Fibroblast of the conjunctiva (primary cell): ENCODE data around the gene SHC2.

Experiments used
- DNase-seq: peaks from one replicate; pipeline ENCODE4 v3.0.0-alpha.2; 2010; ENCODE audit warnings: low read depth

Gene SHC2

GRCh38 chr19:460877-461720, at the start of gene SHC2:
Gene SHC2, minus strand, starts transcription at chr19:461033. Its CDS starts 37 bp downstream, at chr19:460996.
- DNase-seq, result no peak

GRCh38 chr19:508204-509150, 47.6 kb upstream of the SHC2 start:
- no peak for DNase-seq

GRCh38 chr19:507286-508203, 46.7 kb upstream of the SHC2 start, which contains the start of gene TPGS1:
Gene TPGS1, plus strand, starts transcription at chr19:507497. Its CDS starts 10 bp downstream, at chr19:507507.
- DNase-seq, result no peak

- DNase-seq, result peak; percentile 100
Measured at GRCh38 chr19:506404-507285, 45.8 kb upstream of the SHC2 start.

GRCh38 chr19:504616-505015, 43.8 kb upstream of the SHC2 start:
- no peak for DNase-seq

GRCh38 chr19:501646-502045, 40.8 kb upstream of the SHC2 start:
- no peak for DNase-seq

- no peak for DNase-seq
Measured at GRCh38 chr19:498977-499623, 38.3 kb upstream of the SHC2 start.

- no peak for DNase-seq
Measured at GRCh38 chr19:498511-498891, 37.7 kb upstream of the SHC2 start.

- no peak for DNase-seq
Measured at GRCh38 chr19:497869-498510, 37.2 kb upstream of the SHC2 start.

- no peak for DNase-seq
Measured at GRCh38 chr19:497491-497868, 36.6 kb upstream of the SHC2 start.

- DNase-seq, result no peak
Measured at GRCh38 chr19:496986-497385, 36.2 kb upstream of the SHC2 start.

- DNase-seq, result no peak
Measured at GRCh38 chr19:496112-496665, 35.4 kb upstream of the SHC2 start, which contains the start of gene MADCAM1. Gene MADCAM1, plus strand, starts transcription at chr19:496486. Its CDS starts 14 bp downstream, at chr19:496500.

- no peak for DNase-seq
Measured at GRCh38 chr19:495402-496111, 34.7 kb upstream of the SHC2 start.

- no peak for DNase-seq
Measured at GRCh38 chr19:495081-495401, 34.2 kb upstream of the SHC2 start.

GRCh38 chr19:494171-495080, 33.6 kb upstream of the SHC2 start:
- DNase-seq, result no peak

GRCh38 chr19:493391-494170, 32.7 kb upstream of the SHC2 start:
- no peak for DNase-seq

GRCh38 chr19:492091-492531, 31.3 kb upstream of the SHC2 start:
- no peak for DNase-seq
